Measurements from ENCODE around the gene INSC.

INSC gene

GRCh38 chr11:15158351-15159015 lies 43.8 kb downstream of the INSC start:
- TF ChIP-seq CTCF (IDR thresholded peaks at IDR 0.05; ENCODE audit: low read depth, low read length): no peak
- no peak for DNase-seq (ENCODE audit: extremely low read depth, low read depth)

- peak; percentile 60 for TF ChIP-seq CTCF (IDR thresholded peaks at IDR 0.05; ENCODE audit: low read depth, low read length)
These were observed 44.4 kb downstream of the INSC start for GRCh38 chr11:15159085-15159484.

GRCh38 chr11:15161790-15162189 lies 47.1 kb downstream of the INSC start:
- DNase-seq (ENCODE audit: extremely low read depth, low read depth): no peak
- no peak for TF ChIP-seq CTCF (IDR thresholded peaks at IDR 0.05; ENCODE audit: low read depth, low read length)

More at GRCh38 chr11:15159085-15159484, 44.4 kb downstream of the INSC start:
- no peak for DNase-seq (ENCODE audit: extremely low read depth, low read depth)

- no peak for TF ChIP-seq CTCF (IDR thresholded peaks at IDR 0.05; ENCODE audit: low read depth, low read length)
- no peak for DNase-seq (ENCODE audit: extremely low read depth, low read depth)
These were observed 48.4 kb downstream of the INSC start for GRCh38 chr11:15163136-15163535.

GRCh38 chr11:15166204-15166603 lies 51.5 kb downstream of the INSC start:
- no peak for DNase-seq (ENCODE audit: extremely low read depth, low read depth)
- TF ChIP-seq CTCF (IDR thresholded peaks at IDR 0.05; ENCODE audit: low read depth, low read length): no peak

GRCh38 chr11:15169815-15170551 lies 55.3 kb downstream of the INSC start:
- no peak for TF ChIP-seq CTCF (IDR thresholded peaks at IDR 0.05; ENCODE audit: low read depth, low read length)
- no peak for DNase-seq (ENCODE audit: extremely low read depth, low read depth)

GRCh38 chr11:15170698-15171097 lies 56.0 kb downstream of the INSC start:
- no peak for DNase-seq (ENCODE audit: extremely low read depth, low read depth)
- TF ChIP-seq CTCF (IDR thresholded peaks at IDR 0.05; ENCODE audit: low read depth, low read length): no peak
